Ishikawa (cell line): ENCODE data around the gene ABHD2.

Source experiments
- CREB1 ChIP-seq: IDR thresholded peaks from 2 replicates; pipeline ENCODE4 v1.6.1; 2012; ENCODE audit warnings: low read depth
- EGR1 ChIP-seq: IDR thresholded peaks from 2 replicates; pipeline ENCODE4 v1.6.1; 2012
- EP300 ChIP-seq: IDR thresholded peaks from 2 replicates; pipeline ENCODE4 v1.6.1; 2012; ENCODE audit warnings: borderline replicate concordance
- FOXM1 ChIP-seq: IDR thresholded peaks from 2 replicates; pipeline ENCODE4 v1.6.1; 2012; ENCODE audit warnings: low read depth, borderline replicate concordance
- RAD21 ChIP-seq: IDR thresholded peaks from 2 replicates; pipeline ENCODE4 v1.6.1; 2012; ENCODE audit warnings: low read depth
- TAF1 ChIP-seq: IDR thresholded peaks from 2 replicates; pipeline ENCODE4 v1.6.1; 2012; ENCODE audit warnings: low read depth, mild to moderate bottlenecking
- YY1 ChIP-seq: IDR thresholded peaks from 2 replicates; pipeline ENCODE4 v1.6.1; 2012; ENCODE audit warnings: low read depth
- ZBTB7A ChIP-seq: IDR thresholded peaks from 2 replicates; pipeline ENCODE4 v1.6.1; 2012; ENCODE audit warnings: low read depth
- TF ChIP-seq, protein P1 (sequence below): IDR thresholded peaks from 2 replicates; pipeline ENCODE4 v1.6.1; 2012; ENCODE audit warnings: low read depth, mild to moderate bottlenecking
- TF ChIP-seq, protein P2 (sequence below): IDR thresholded peaks from 2 replicates; pipeline ENCODE4 v1.6.1; 2012
- TF ChIP-seq, protein P3 (sequence below): IDR thresholded peaks from 2 replicates; pipeline ENCODE4 v1.6.1; 2012

DNA sequence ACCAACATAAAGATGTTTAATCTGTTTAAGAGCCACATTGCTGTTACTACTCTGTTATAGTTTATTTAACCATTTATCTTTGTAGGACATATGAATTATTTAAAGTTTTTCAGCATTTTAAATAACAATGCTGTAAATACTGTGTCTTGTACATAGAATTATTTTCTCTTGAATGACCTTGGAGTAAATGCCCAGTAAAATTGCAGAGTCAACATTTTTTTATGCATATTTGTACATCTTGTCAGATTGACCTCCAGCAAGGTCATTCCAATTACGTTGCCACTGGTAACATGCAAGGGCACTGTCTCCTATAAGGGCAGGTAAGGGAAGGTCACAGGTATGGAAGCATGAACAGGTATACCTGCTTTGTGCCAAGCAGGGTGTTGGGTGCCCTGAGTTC lies 68.8 kb downstream of the ABHD2 start:
- no peak for TF ChIP-seq EGR1
- no peak for TF ChIP-seq YY1
- TF ChIP-seq, protein P1, sequence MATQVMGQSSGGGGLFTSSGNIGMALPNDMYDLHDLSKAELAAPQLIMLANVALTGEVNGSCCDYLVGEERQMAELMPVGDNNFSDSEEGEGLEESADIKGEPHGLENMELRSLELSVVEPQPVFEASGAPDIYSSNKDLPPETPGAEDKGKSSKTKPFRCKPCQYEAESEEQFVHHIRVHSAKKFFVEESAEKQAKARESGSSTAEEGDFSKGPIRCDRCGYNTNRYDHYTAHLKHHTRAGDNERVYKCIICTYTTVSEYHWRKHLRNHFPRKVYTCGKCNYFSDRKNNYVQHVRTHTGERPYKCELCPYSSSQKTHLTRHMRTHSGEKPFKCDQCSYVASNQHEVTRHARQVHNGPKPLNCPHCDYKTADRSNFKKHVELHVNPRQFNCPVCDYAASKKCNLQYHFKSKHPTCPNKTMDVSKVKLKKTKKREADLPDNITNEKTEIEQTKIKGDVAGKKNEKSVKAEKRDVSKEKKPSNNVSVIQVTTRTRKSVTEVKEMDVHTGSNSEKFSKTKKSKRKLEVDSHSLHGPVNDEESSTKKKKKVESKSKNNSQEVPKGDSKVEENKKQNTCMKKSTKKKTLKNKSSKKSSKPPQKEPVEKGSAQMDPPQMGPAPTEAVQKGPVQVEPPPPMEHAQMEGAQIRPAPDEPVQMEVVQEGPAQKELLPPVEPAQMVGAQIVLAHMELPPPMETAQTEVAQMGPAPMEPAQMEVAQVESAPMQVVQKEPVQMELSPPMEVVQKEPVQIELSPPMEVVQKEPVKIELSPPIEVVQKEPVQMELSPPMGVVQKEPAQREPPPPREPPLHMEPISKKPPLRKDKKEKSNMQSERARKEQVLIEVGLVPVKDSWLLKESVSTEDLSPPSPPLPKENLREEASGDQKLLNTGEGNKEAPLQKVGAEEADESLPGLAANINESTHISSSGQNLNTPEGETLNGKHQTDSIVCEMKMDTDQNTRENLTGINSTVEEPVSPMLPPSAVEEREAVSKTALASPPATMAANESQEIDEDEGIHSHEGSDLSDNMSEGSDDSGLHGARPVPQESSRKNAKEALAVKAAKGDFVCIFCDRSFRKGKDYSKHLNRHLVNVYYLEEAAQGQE: no peak
- TF ChIP-seq, protein P2, sequence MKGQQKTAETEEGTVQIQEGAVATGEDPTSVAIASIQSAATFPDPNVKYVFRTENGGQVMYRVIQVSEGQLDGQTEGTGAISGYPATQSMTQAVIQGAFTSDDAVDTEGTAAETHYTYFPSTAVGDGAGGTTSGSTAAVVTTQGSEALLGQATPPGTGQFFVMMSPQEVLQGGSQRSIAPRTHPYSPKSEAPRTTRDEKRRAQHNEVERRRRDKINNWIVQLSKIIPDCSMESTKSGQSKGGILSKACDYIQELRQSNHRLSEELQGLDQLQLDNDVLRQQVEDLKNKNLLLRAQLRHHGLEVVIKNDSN: no peak
- TF ChIP-seq TAF1: no peak
- no peak for TF ChIP-seq EP300
- TF ChIP-seq CREB1: no peak
- TF ChIP-seq ZBTB7A: no peak
- TF ChIP-seq FOXM1: no peak
- TF ChIP-seq RAD21: no peak
- TF ChIP-seq, protein P3, sequence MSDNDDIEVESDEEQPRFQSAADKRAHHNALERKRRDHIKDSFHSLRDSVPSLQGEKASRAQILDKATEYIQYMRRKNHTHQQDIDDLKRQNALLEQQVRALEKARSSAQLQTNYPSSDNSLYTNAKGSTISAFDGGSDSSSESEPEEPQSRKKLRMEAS: no peak
